ENCODE results near the gene ATAD2B.

- TF ChIP-seq CTCF (IDR thresholded peaks at IDR 0.05) (no peak), ZFX (IDR thresholded peaks at IDR 0.05; ENCODE audit: borderline replicate concordance) (no peak)
Measured at GRCh38 chr2:23806201-23806600, 120.7 kb downstream of the ATAD2B start.
